BE2C (cell line): Measurements from ENCODE around the gene PIAS2.

ENCODE experiments used
- DNase-seq: peaks from one replicate; pipeline ENCODE4 v3.0.0-alpha.2; 2020
- H3K27me3 ChIP-seq: fragments of 250-450 bp; sonication (Bioruptor Pico); 2 replicates; pipeline ENCODE4 v1.5.1; 2020; ENCODE audit warnings: mild to moderate bottlenecking
- H3K36me3 ChIP-seq: fragments of 250-450 bp; sonication (Bioruptor Pico); 2 replicates; pipeline ENCODE4 v1.5.1; 2020; ENCODE audit warnings: mild to moderate bottlenecking
- H3K4me1 ChIP-seq: fragments of 250-450 bp; sonication (Bioruptor Pico); 2 replicates; pipeline ENCODE4 v1.5.1; 2020
- H3K4me3 ChIP-seq: 2 replicates; pipeline ENCODE4 v1.5.1; 2011; ENCODE audit warnings: low read depth, low read length
- H3K9me3 ChIP-seq: fragments of 250-450 bp; sonication (Bioruptor Pico); 2 replicates; pipeline ENCODE4 v1.5.1; 2020
- TF ChIP-seq, protein P1 (sequence below): IDR thresholded peaks from 2 replicates; pipeline ENCODE4 v1.5.1; 2012; ENCODE audit warnings: mild to moderate bottlenecking, low read depth, low read length

Gene PIAS2

DNA sequence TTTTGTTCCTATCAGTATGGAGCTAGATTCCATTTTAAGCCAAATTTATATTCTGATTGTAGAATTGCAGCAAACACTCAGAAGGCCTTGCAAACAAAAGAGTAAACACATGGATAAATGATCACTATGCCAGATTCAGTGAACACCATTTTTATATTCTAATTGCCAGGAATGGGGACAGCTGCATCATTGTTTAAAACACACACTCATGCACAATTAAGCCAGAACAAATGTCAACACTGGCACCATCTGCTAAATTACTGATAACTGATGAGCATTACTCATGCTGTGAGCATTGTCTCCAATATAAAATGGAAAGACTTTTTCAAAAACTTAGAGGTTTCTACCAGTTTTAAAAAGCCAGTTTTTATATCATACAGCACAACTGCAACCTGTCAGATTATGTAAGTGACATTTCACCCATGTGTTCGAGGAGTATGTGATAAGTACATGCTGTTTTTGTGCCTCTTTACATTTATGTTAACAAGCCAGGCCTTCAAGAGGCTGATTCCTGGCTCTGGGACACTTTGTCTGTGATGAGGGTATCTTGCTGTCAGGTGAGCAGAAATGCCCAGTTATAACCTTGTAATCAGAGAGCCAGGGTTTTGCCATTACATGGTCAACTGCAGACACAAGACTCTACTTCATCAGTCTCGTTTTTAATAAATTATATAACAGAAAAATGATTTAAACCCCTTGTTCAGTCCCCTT, 156.1 kb downstream of the PIAS2 start:
- Histone ChIP-seq H3K9me3 (no peaks in the 10 kb centered on the region), H3K4me3 (no peak overlapping the region), H3K36me3 (no peaks in the 10 kb centered on the region), H3K4me1 (no peaks in the 10 kb centered on the region), H3K27me3 (peaks cover 18% of the 10 kb centered on the region)
- TF ChIP-seq, protein P1, sequence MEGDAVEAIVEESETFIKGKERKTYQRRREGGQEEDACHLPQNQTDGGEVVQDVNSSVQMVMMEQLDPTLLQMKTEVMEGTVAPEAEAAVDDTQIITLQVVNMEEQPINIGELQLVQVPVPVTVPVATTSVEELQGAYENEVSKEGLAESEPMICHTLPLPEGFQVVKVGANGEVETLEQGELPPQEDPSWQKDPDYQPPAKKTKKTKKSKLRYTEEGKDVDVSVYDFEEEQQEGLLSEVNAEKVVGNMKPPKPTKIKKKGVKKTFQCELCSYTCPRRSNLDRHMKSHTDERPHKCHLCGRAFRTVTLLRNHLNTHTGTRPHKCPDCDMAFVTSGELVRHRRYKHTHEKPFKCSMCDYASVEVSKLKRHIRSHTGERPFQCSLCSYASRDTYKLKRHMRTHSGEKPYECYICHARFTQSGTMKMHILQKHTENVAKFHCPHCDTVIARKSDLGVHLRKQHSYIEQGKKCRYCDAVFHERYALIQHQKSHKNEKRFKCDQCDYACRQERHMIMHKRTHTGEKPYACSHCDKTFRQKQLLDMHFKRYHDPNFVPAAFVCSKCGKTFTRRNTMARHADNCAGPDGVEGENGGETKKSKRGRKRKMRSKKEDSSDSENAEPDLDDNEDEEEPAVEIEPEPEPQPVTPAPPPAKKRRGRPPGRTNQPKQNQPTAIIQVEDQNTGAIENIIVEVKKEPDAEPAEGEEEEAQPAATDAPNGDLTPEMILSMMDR = no peak
- no peak for DNase-seq

DNA sequence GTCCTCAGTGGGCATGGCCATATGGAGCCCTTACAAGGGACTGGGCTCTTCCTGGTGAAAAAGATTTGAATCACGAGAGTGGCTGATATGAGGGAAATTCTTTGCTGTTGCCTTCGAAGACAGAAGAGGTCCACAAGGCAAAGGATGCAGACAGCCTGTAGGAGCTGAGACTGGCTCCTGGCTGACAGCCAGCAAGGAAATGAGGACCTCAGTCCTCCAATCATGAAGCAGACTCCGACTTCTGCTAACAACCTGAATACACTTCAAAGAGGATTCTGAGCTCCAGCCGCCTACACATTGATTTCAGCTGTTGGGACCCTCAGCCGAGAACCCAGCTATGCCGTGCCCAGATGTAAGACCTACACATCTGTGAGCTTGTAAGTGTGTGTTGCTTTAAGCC, 157.4 kb downstream of the PIAS2 start:
- Histone ChIP-seq H3K4me3 (no peak overlapping the region), H3K36me3 (no peaks in the 10 kb centered on the region), H3K4me1 (no peaks in the 10 kb centered on the region), H3K27me3 (peaks cover 23% of the 10 kb centered on the region), H3K9me3 (no peaks in the 10 kb centered on the region)
- DNase-seq = no peak
- TF ChIP-seq, protein P1 = no peak

DNA sequence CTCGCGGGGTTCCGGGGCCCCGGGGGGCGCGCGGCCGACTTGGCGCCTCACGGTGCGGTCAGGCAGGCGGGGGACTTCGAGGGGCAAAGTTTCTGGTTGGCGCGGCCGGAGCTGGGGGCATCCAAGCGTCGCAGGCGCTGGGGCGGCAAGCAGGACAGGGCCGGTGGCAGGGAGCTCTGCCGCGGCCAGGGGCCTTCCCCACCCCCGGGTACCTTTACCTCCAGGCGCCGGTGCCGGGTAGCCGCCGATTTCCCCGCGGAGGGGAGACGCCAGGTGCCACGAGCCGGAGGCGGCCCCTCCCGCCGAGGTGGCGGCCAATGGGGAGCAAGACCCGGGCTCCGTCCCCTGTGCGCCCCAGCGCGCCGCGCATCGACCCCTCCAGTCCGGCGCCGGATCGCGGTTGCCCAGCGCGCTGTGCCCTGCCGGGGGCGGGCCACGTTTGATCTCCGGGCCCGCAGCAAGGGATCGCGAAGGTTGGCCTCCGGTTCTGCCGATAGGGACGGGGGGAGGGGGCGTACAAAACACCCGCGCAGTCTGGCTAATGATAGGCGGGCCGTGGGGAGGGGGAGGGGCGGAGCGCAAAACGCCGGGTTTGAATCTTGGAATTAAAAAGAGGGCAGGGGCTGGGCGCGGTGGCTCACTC, 160.6 kb downstream of the PIAS2 start, which contains the start of gene ST8SIA5:
TSS of gene ST8SIA5 (minus strand) at position 495 of the 643 bp plus-strand sequence. CDS start 545 bp downstream, outside the sequence.
- no peak for DNase-seq
- Histone ChIP-seq H3K9me3 (no peaks in the 10 kb centered on the region), H3K4me3 (no peak within 1 kb of the TSS), H3K27me3 (peaks cover 23% of the 10 kb centered on the region), H3K36me3 (no peaks in the 10 kb centered on the region), H3K4me1 (no peaks in the 10 kb centered on the region)
- TF ChIP-seq, protein P1 = no peak

DNA sequence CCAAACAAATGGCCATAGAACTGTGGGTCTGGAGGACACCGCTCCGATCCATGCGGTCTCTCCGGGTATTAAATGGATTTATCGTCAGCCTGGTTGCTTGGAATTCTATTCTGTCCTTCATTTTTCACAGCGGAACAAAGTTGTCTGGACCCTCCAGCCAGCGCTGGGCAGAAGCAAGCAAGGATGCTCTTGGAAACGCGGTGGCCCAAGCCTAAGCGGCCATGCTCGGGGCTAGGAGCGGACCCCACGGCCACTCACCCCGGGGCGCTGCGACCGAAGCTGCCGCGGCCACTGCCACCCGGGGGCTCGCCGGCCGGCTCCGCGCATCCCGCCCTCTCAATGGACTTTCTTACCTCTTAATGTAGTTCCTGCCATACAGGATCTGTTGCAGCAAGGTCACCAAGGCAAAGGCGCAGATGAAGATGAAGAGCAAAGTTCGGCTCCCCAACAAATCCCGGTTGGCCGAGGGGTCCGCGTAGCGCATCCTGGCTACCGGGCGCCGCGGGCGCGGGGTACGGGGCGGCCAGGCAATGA, 161.2 kb downstream of the PIAS2 start:
- DNase-seq = no peak
- H3K4me1 ChIP-seq = no peaks in the 10 kb centered on the region
- peaks cover 23% of the 10 kb centered on the region for H3K27me3 ChIP-seq
- TF ChIP-seq, protein P1 = no peak
- H3K9me3 ChIP-seq = no peaks in the 10 kb centered on the region
- H3K4me3 ChIP-seq = no peak overlapping the region
- H3K36me3 ChIP-seq = no peaks in the 10 kb centered on the region

DNA sequence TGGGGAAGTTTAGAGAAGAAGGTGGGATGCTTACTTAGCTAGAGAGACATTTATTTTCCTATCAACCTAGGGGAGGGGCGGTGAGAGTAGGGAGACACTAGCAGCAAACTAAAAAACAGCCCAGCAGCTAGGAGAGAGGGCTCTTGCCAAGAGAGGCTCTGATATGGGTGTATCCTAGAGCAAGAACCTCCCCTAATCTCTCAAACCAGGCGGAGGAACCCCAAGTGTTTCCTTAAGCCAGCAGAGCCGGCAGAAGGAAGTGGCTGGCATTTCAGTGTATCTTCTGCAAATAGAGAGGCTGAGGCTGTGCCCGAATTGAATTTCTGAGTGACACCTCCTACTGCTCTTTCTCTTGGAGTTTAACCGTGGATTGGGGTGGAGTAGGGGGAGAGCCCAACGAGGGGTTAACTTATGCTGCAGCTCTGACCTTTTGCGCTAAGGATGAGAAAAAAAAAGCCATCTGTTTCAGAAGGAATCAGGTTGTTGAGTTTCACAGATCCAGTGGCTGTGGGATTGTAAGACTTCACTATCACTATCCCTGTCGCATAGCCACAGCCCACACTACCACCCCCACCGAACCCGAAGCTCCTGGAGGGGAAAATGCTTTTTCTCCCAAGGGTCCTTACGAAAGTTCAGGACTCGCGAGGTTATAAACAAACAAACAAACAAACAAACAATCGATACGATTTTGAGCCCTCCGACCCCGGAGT, 161.8 kb downstream of the PIAS2 start:
- DNase-seq = no peak
- no peaks in the 10 kb centered on the region for H3K4me1 ChIP-seq
- TF ChIP-seq, protein P1 = no peak
- H3K4me3 ChIP-seq = no peak overlapping the region
- H3K36me3 ChIP-seq = no peaks in the 10 kb centered on the region
- no peaks in the 10 kb centered on the region for H3K9me3 ChIP-seq
- peaks cover 23% of the 10 kb centered on the region for H3K27me3 ChIP-seq
